KOPT-K1 (cell line): Measurements from ENCODE around the gene MINDY4.

Experiments
- H3K27ac ChIP-seq: fragments of 200-600 bp; sonication (generic); 2 replicates; pipeline ENCODE4 v1.5.1; 2016; ENCODE audit warnings: antibody characterized with exemption, mild to moderate bottlenecking, low read depth, low read length; ENCODE audit not compliant: poor library complexity, severe bottlenecking
- H3K36me3 ChIP-seq: fragments of 200-600 bp; sonication (generic); 2 replicates; pipeline ENCODE4 v1.5.1; 2017; ENCODE audit warnings: antibody characterized with exemption, mild to moderate bottlenecking, low read length, moderate library complexity; ENCODE audit not compliant: insufficient read depth
- H3K9me3 ChIP-seq: fragments of 200-600 bp; sonication (generic); 2 replicates; pipeline ENCODE4 v1.5.1; 2017; ENCODE audit warnings: antibody characterized with exemption, low read length, mild to moderate bottlenecking; ENCODE audit not compliant: insufficient read depth, poor library complexity, severe bottlenecking

MINDY4 gene

GRCh38 chr7:30867483-30867882 lies 96.3 kb downstream of the MINDY4 start:
- Histone ChIP-seq H3K36me3 (no peaks in the 10 kb centered on the region), H3K9me3 (no peaks in the 10 kb centered on the region), H3K27ac (no peak overlapping the region)

- H3K36me3 ChIP-seq = no peaks in the 10 kb centered on the region
- H3K9me3 ChIP-seq = no peaks in the 10 kb centered on the region
- no peak overlapping the region for H3K27ac ChIP-seq
Observed at GRCh38 chr7:30869794-30870611, 98.8 kb downstream of the MINDY4 start.

GRCh38 chr7:30870821-30871518 lies 99.8 kb downstream of the MINDY4 start:
- Histone ChIP-seq H3K36me3 (no peaks in the 10 kb centered on the region), H3K9me3 (no peaks in the 10 kb centered on the region), H3K27ac (no peak overlapping the region)

- H3K36me3 ChIP-seq = no peaks in the 10 kb centered on the region
- H3K27ac ChIP-seq = no peak overlapping the region
- no peaks in the 10 kb centered on the region for H3K9me3 ChIP-seq
Observed at GRCh38 chr7:30871655-30872054, 100.4 kb downstream of the MINDY4 start.

- H3K36me3 ChIP-seq = no peaks in the 10 kb centered on the region
- no peaks in the 10 kb centered on the region for H3K9me3 ChIP-seq
- no peak overlapping the region for H3K27ac ChIP-seq
Observed at GRCh38 chr7:30873207-30873606, 102.0 kb downstream of the MINDY4 start.

- Histone ChIP-seq H3K27ac (no peak overlapping the region), H3K9me3 (no peaks in the 10 kb centered on the region), H3K36me3 (no peaks in the 10 kb centered on the region)
Observed at GRCh38 chr7:30873656-30874055, 102.4 kb downstream of the MINDY4 start.

- no peaks in the 10 kb centered on the region for H3K36me3 ChIP-seq
- no peak overlapping the region for H3K27ac ChIP-seq
- H3K9me3 ChIP-seq = no peaks in the 10 kb centered on the region
Observed at GRCh38 chr7:30874656-30875302, 103.6 kb downstream of the MINDY4 start.

- Histone ChIP-seq H3K36me3 (no peaks in the 10 kb centered on the region), H3K9me3 (no peaks in the 10 kb centered on the region), H3K27ac (no peak overlapping the region)
Observed at GRCh38 chr7:30877015-30877769, 106.0 kb downstream of the MINDY4 start.

GRCh38 chr7:30877993-30878392 lies 106.8 kb downstream of the MINDY4 start:
- Histone ChIP-seq H3K36me3 (no peaks in the 10 kb centered on the region), H3K27ac (no peak overlapping the region), H3K9me3 (no peaks in the 10 kb centered on the region)

- H3K27ac ChIP-seq = no peak overlapping the region
- H3K9me3 ChIP-seq = no peaks in the 10 kb centered on the region
- H3K36me3 ChIP-seq = no peaks in the 10 kb centered on the region
Observed at GRCh38 chr7:30879139-30880124, 108.2 kb downstream of the MINDY4 start.

- Histone ChIP-seq H3K27ac (no peak overlapping the region), H3K9me3 (no peaks in the 10 kb centered on the region), H3K36me3 (no peaks in the 10 kb centered on the region)
Observed at GRCh38 chr7:30880125-30880720, 109.0 kb downstream of the MINDY4 start.

- Histone ChIP-seq H3K27ac (no peak overlapping the region), H3K9me3 (no peaks in the 10 kb centered on the region), H3K36me3 (no peaks in the 10 kb centered on the region)
Observed at GRCh38 chr7:30880941-30881340, 109.7 kb downstream of the MINDY4 start.

- Histone ChIP-seq H3K9me3 (no peaks in the 10 kb centered on the region), H3K27ac (no peak overlapping the region), H3K36me3 (no peaks in the 10 kb centered on the region)
Observed at GRCh38 chr7:30881448-30881847, 110.2 kb downstream of the MINDY4 start.

- Histone ChIP-seq H3K36me3 (no peaks in the 10 kb centered on the region), H3K27ac (no peak overlapping the region), H3K9me3 (no peaks in the 10 kb centered on the region)
Observed at GRCh38 chr7:30884881-30885280, 113.7 kb downstream of the MINDY4 start.
